PFSK-1 (cell line): Measurements from ENCODE around the gene PFKFB3.

Experiments used
- FOXP2 ChIP-seq: optimal IDR thresholded peaks from 2 replicates; pipeline ENCODE3; 2011; ENCODE audit warnings: borderline replicate concordance, control low read depth, inconsistent platforms; ENCODE audit not compliant: insufficient read depth; ENCODE audit errors: extremely low read length, extremely low read depth
- POLR2AphosphoS5 ChIP-seq: IDR thresholded peaks from 2 replicates; pipeline ENCODE4 v1.6.1; 2012; ENCODE audit warnings: low read depth, mild to moderate bottlenecking, control low read depth, low read length, moderate library complexity
- REST ChIP-seq, 2 experiments: IDR thresholded peaks; 2 replicates each; pipeline versions ENCODE4 v1.6.1 to v1.8.0; 2011 to 2012; ENCODE audit warnings: low read depth in 2 of 2, low read length in 2 of 2, control low read depth in 1 of 2, inconsistent platforms in 1 of 2, mild to moderate bottlenecking in 1 of 2, moderate library complexity in 1 of 2; ENCODE audit not compliant: insufficient read depth in 1 of 2
- SIN3A ChIP-seq: IDR thresholded peaks from 2 replicates; pipeline ENCODE4 v1.6.1; 2012; ENCODE audit warnings: mild to moderate bottlenecking, low read length, moderate library complexity, borderline replicate concordance; ENCODE audit not compliant: insufficient read depth
- TAF1 ChIP-seq: IDR thresholded peaks from 2 replicates; pipeline ENCODE4 v1.6.1; 2012; ENCODE audit warnings: low read length, control low read depth, borderline replicate concordance; ENCODE audit not compliant: insufficient read depth

PFKFB3 gene

GRCh38 chr10:6213908-6214307, 11.2 kb downstream of the PFKFB3 start:
- TF ChIP-seq TAF1 (no peak), FOXP2 (no peak), SIN3A (no peak), POLR2AphosphoS5 (no peak), REST (IDR thresholded peaks at IDR 0.05; ENCODE audit: insufficient read depth in 1 of 2, low read depth in 2 of 2, low read length in 2 of 2) (no peak)

GRCh38 chr10:6214612-6215011, 11.9 kb downstream of the PFKFB3 start:
- TF ChIP-seq TAF1, result no peak
- TF ChIP-seq SIN3A, result no peak
- TF ChIP-seq FOXP2, result no peak
- no peak for TF ChIP-seq REST (IDR thresholded peaks at IDR 0.05; ENCODE audit: insufficient read depth in 1 of 2, low read depth in 2 of 2, low read length in 2 of 2)
- no peak for TF ChIP-seq POLR2AphosphoS5

- no peak for TF ChIP-seq FOXP2
- TF ChIP-seq REST (IDR thresholded peaks at IDR 0.05; ENCODE audit: insufficient read depth in 1 of 2, low read depth in 2 of 2, low read length in 2 of 2), result no peak
- no peak for TF ChIP-seq SIN3A
- TF ChIP-seq TAF1, result no peak
- TF ChIP-seq POLR2AphosphoS5, result no peak
Measured at GRCh38 chr10:6215241-6215640, 12.5 kb downstream of the PFKFB3 start.

GRCh38 chr10:6215683-6216484, 13.2 kb downstream of the PFKFB3 start:
- no peak for TF ChIP-seq SIN3A
- TF ChIP-seq REST (IDR thresholded peaks at IDR 0.05; ENCODE audit: insufficient read depth in 1 of 2, low read depth in 2 of 2, low read length in 2 of 2), result no peak

GRCh38 chr10:6216916-6217315, 14.2 kb downstream of the PFKFB3 start:
- TF ChIP-seq TAF1 (no peak), FOXP2 (no peak), SIN3A (no peak), REST (IDR thresholded peaks at IDR 0.05; ENCODE audit: insufficient read depth in 1 of 2, low read depth in 2 of 2, low read length in 2 of 2) (no peak), POLR2AphosphoS5 (no peak)
